HG03196 (cell line): ENCODE results near the gene RAD1.
A peak's percentile ranks its signal among the peaks of the same experiment; 100 is the strongest.
"Not testable (repeated sequence)": the region's sequence is repeated elsewhere in the genome, so short reads cannot be mapped to it uniquely, and the experiment has no call there.

Experiments
- ATAC-seq: cut with Tn5 transposase; IDR thresholded peaks from one replicate; pipeline ENCODE4 v1.9.1; 2021; ENCODE audit not compliant: unreplicated experiment

RAD1 gene

DNA sequence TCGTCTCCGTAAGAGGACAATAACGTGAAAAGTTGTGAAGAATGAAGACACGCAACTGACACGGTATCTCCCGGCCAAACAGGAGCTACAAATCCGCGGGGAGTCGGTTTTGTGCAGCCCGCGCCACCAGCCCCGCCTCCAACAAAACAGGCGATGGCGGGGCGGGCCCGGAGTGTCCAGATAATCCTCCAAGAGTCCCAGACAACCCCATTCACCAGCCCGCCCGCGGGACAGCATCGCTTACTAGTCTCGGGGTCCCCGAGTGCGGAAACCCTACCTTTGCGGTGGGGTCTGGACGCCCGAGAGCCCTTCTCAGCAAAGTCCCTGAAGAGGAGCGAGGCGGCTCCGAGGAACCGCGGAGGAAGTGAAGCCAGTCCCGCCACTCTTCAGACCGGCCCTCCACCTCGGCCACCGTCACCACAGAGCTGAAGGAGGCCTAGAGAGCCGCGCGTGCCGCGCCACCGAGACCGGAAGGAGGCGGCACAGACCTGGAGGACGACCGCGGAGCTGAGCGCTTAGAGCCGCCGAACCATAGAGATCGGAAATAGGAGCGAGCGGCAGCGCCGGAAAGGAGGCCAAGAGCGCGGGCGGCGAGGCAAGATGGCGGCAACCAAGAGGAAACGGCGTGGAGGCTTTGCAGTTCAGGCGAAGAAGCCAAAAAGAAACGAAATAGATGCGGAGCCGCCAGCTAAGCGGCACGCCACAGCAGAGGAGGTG lies at the start of gene RAD1, which contains the start of gene BRIX1:
Gene RAD1, minus strand, starts transcription at position 366 of the 717 bp plus-strand sequence. CDS start 612 bp downstream, outside the sequence.
Gene BRIX1, plus strand, starts transcription at position 573 of the 717 bp plus-strand sequence. Its CDS starts 28 bp downstream, at position 601.
- ATAC-seq, result peak; percentile 98

GRCh38 chr5:34959323-34959722 lies 44.0 kb upstream of the RAD1 start:
- ATAC-seq, result peak; percentile 94

GRCh38 chr5:34957857-34958690 lies 42.8 kb upstream of the RAD1 start:
- peak; percentile 42 for ATAC-seq

DNA sequence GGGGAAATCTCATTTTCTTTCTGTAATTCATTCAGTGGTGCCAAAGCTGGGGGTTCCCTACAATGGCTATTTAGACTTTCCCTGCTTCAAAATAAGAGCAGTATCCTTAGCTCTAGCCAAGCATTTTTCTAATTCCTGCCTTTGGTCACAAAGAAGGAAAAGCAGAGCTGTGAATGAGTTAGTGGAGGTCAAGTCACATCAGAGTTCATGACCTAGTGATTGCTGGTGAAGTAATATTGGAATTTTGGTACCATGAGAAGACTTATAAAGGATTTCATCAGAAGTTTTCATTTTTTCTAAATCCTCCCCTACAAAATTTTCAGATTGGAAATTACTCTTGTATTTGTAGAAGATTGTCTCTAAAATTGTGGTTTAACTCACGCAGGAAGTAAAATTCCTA lies 42.0 kb upstream of the RAD1 start:
- ATAC-seq, result no peak

DNA sequence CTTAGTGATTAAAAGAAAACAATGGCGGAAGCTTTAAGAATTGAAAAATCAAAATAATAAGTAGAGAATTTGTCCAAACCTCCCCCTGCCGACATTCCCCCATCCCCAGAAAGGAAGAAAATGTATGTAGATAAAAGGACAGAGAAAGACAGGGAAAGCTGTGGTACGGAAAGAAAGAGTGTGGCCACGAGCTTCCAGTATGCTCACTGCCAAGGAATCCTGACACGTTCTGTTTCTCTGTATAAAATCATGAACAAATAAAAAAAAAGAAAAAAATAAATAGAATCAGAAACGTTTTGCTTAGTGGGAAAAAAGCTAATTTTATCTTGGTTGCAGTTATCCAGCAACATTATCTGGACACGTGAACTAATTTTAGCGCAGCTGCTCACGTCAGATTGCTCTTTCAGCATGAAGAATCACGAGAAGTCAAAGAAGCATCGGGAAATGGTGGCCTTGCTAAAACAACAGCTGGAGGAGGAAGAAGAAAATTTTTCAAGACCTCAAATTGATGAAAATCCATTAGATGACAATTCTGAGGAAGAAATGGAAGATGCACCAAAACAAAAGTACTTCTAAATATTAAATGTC lies 29.2 kb upstream of the RAD1 start:
- ATAC-seq, result no peak

DNA sequence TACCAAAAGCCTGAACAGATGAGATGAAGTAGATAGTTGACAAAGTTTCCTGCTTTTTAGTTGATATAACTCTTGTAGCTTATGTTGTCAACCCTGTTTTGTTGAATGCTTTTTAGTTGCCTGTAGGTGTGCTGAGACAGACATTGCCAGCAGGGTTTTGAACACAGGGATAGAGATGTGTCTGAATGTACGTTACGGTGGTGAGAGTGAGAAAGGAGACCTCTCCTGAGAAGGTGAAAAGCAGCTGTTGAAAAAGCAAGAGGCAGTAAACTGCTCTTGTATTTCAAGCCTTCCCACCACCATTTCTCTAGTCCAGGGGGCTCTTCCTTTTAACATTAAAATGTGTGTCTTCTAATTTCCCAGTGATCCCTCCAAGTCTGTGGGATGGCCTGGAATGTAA lies 28.7 kb upstream of the RAD1 start:
- ATAC-seq, result no peak

GRCh38 chr5:34941936-34942335 lies 26.6 kb upstream of the RAD1 start:
- no peak for ATAC-seq

DNA sequence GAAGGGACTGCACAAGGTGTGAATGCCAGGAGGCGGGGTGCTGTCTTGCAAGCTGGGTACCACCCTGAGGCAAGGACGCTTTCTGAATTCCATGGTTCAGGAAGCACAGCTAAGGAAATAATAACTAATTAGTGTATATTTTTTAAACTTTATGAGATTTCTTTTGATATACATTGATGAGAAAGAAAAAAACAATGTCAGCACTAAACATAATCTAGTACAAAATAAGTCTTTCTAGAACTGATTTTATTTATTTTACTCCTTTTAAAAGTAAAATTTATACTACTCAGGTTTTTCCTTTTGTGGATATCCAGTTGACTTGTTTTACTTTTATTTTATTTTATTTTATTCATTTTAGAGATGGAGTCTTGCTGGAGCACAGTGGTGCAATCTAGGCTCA lies 17.6 kb upstream of the RAD1 start:
- ATAC-seq, result no peak

DNA sequence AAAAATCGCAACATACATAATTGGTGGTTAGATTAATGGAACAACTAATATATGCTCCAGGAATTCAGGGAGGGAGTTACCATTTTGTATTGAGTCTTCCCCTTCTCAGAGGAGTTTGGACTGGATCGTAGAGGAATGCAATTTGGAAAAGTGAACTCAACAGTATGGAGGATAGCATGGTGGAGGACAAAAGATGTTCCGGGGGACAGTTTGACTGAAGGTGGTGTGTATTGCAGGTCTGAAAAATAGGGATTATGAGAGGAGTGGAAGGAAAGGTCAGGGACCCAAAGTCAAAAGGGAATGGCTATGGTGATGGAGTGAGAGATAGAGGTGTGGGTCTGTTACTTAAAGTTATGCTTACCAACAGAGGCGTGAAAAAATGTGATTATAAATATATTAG lies 15.6 kb upstream of the RAD1 start:
- ATAC-seq, result no peak

DNA sequence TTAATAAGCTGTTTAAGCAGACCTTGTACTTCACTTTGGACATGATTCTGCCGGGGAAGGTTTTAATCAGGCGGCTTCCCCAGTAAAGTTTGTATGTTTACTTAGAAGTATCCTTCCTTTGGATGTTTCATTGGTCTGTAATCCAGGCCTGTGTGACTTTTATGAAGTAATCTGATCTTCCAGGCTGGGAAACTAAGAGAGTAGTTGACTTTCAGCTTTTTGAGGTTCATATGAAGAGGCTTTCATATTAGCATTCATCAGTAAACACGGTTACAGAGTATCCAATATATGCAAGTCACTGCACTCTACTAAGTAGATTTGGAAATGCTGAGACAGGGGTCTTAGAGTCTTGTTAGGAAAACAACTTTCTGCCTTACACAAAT lies 15.1 kb upstream of the RAD1 start:
- no peak for ATAC-seq

DNA sequence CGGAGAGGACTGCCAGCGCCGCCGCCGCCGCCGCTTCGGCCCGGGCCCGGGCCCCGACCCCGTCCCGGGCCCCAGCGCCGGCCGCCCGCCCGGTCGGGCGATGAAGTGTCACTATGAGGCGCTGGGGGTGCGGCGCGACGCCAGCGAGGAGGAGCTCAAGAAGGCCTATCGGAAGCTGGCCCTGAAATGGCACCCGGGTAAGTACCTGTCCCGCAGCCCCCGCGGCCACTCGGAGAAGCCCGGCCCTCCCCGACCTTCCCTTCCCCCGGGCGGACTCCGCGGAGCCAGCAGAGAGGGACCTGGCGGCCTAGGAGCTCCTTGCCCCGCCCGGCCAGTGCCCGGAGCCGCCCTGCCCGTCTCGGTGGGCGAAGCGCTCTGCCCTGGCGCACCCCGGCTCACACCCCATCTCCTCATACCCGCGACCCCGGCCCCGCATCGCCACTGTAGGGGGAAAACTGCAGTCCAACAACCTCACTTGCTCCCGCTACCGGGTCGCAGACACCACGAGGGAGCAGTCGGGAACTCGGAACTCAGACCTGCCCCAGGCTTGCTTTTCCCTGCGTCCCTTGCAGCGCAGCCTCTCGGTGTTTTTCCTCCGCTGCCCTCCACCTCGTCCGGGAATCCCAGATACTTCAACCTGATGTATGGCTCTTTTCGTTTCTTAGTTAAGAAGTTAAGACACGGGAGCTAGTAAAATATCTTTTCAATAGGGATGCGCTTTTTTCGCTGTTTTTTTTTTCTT lies 14.6 kb upstream of the RAD1 start:
- peak; percentile 67 for ATAC-seq

DNA sequence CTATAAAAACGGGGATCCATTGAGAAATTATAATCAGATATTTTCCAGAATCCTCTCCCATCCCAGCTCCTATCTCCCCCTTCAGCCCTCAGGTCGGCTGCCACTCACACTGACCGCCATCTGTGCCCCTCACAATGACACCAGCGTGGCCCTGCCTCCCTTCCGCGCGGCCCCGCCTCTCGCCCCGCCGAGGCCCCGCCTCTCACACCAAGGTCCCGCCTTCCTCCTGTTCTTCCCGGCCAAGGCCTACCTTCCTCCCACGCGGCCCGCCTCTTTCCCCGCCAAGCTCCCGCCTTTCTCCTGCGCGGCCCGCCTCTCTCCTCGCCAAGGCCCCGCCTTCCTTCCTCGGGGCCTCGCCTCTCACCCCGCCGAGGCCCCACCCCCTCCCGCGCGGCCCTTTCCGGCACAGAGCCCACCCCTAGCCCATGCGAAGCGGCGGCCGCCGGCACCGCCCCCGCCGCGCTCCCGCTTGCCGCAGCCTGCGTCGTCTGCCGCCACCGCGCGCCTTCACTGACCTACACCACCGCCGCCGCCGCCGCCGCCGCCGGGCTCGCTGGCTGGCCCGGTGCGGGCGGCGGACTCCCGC lies 13.9 kb upstream of the RAD1 start, which contains the start of gene DNAJC21:
Gene DNAJC21, plus strand, starts transcription at position 426 of the 586 bp plus-strand sequence. CDS start 261 bp downstream, outside the sequence.
- peak; percentile 94 for ATAC-seq

DNA sequence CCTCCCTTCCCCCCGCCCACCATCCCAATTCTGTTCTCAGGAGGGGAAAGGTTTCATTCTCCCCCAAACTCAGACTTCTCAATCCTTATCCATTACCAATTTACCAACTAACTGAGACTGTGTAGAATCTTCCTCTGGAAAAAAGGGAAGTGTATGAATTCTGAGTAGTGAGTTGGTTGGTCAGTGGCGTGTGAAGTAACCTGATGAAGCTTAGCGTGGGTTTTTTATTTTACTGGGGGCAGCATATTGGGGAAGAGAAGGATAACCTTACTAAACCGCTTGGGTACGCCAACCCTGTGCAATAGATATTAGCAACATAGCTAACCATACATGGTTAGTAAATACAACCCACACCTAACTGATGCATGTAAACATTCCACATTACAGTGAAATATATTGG lies 13.0 kb upstream of the RAD1 start:
- no peak for ATAC-seq

DNA sequence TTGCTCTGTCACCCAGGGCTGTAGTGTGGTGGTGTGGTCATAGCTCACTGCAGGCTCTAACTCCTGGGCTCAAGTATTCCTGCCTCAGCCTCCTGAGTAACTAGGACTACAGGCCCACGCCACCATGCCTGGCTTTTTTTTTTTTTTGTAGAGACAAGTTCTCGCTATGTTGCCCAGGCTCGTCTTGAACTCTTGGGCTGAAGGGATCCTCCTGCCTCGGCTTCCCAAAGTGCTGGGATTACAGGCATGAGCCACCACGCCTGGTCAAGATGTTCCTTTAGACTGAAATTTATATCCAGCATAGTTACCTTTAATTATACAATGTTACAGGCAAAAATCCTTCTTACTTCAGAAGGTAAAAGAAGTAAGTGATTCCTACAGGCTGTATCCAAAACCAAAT lies 12.5 kb upstream of the RAD1 start:
- ATAC-seq, result no peak

GRCh38 chr5:34926318-34926888 lies 11.1 kb upstream of the RAD1 start:
- no peak for ATAC-seq

- ATAC-seq, result no peak
Measured at GRCh38 chr5:34924462-34924765, 9.1 kb upstream of the RAD1 start.

- ATAC-seq, result peak; percentile 50
Measured at GRCh38 chr5:34923694-34924461, 8.6 kb upstream of the RAD1 start.

- not testable (repeated sequence) for ATAC-seq
Measured at GRCh38 chr5:34923256-34923655, 8.0 kb upstream of the RAD1 start.

GRCh38 chr5:34919077-34919476 lies 3.8 kb upstream of the RAD1 start:
- ATAC-seq, result no peak

GRCh38 chr5:34918025-34918424 lies 2.7 kb upstream of the RAD1 start:
- no peak for ATAC-seq
